Hepatocyte (in vitro differentiated cells): Measurements from ENCODE around the gene MRC1. TPM values are rescaled to one million over a fixed set of nuclear protein-coding genes. Genes with fewer than 3 reads are reported as not detected.
A peak's percentile ranks its signal among the peaks of the same experiment; 100 is the strongest.

Source experiments
- DNase-seq: peaks from one replicate; pipeline ENCODE4 v3.0.0-alpha.2; 2016; ENCODE audit warnings: low spot score
- H2AFZ ChIP-seq: fragments of 200-600 bp; sonication (generic); 2 replicates; pipeline ENCODE4 v1.6.0; 2016; ENCODE audit warnings: antibody characterized with exemption, mild to moderate bottlenecking
- H3K27ac ChIP-seq: fragments of 200-600 bp; sonication (generic); 2 replicates; pipeline ENCODE4 v1.5.1; 2016; ENCODE audit warnings: mild to moderate bottlenecking
- H3K27me3 ChIP-seq: fragments of 200-600 bp; sonication (generic); 2 replicates; pipeline ENCODE4 v1.6.1; 2016
- H3K36me3 ChIP-seq: fragments of 200-600 bp; sonication (generic); replicated peaks from 2 replicates; pipeline ENCODE4 v1.5.1; 2016; ENCODE audit warnings: low read depth; ENCODE audit not compliant: insufficient read depth
- H3K4me1 ChIP-seq: fragments of 200-600 bp; sonication (generic); 2 replicates; pipeline ENCODE4 v1.5.1; 2016; ENCODE audit warnings: mild to moderate bottlenecking, moderate library complexity; ENCODE audit not compliant: insufficient read depth
- H3K4me2 ChIP-seq: fragments of 200-600 bp; sonication (generic); 2 replicates; pipeline ENCODE4 v1.6.0; 2016
- H3K4me3 ChIP-seq: fragments of 200-600 bp; sonication (generic); 2 replicates; pipeline ENCODE4 v1.5.1; 2016; ENCODE audit warnings: mild to moderate bottlenecking
- H3K79me2 ChIP-seq: fragments of 200-600 bp; sonication (generic); 2 replicates; pipeline ENCODE4 v1.6.0; 2017; ENCODE audit warnings: mild to moderate bottlenecking
- H3K9me2 ChIP-seq: fragments of 200-600 bp; sonication (generic); replicated peaks from 2 replicates; pipeline ENCODE4 v1.6.0; 2017; ENCODE audit warnings: mild to moderate bottlenecking; ENCODE audit not compliant: insufficient read depth
- H3K9me3 ChIP-seq: fragments of 200-600 bp; sonication (generic); 2 replicates; pipeline ENCODE4 v1.5.1; 2016; ENCODE audit warnings: low read depth, mild to moderate bottlenecking
- H4K20me1 ChIP-seq: fragments of 200-600 bp; sonication (generic); 2 replicates; pipeline ENCODE4 v1.6.0; 2016; ENCODE audit warnings: mild to moderate bottlenecking; ENCODE audit not compliant: insufficient read depth, poor library complexity, severe bottlenecking
- CTCF ChIP-seq: fragments of 200-600 bp; sonication (generic); IDR thresholded peaks from 2 replicates; pipeline ENCODE4 v1.5.1; 2016; ENCODE audit warnings: antibody characterized with exemption, mild to moderate bottlenecking; ENCODE audit not compliant: poor library complexity
- EZH2 ChIP-seq: fragments of 200-600 bp; sonication (generic); IDR thresholded peaks from 2 replicates; pipeline ENCODE4 v1.6.1; 2016; ENCODE audit warnings: antibody characterized with exemption, mild to moderate bottlenecking, borderline replicate concordance
- EZH2phosphoT487 ChIP-seq: fragments of 200-600 bp; sonication (generic); IDR thresholded peaks from one replicate; pipeline ENCODE4 v1.6.1; 2018; ENCODE audit warnings: antibody characterized with exemption, mild to moderate bottlenecking, low read depth, moderate library complexity; ENCODE audit not compliant: unreplicated experiment, severe bottlenecking
- WGBS: methylation state at CpG from one replicate; pipeline ENCODE4 v1.1.6; 2016; ENCODE audit warnings: low lambda C conversion rate; ENCODE audit errors: missing lambda C conversion rate; 5-methylcytosine and 5-hydroxymethylcytosine counted together
- polyA plus RNA-seq: library from polyadenylated mRNA; unstranded; fragments of >200 nt; fragmentation: Nextera tagmentation; extraction: Ambion mirVana; gene quantifications from 2 replicates; pipeline ENCODE4 v1.2.1, GENCODE V29; 2016
- total RNA-seq: library from RNA; depleted of rRNA; stranded (reverse); fragments of >200 nt; gene quantifications from 2 replicates; pipeline ENCODE4 v1.2.3, GENCODE V29; 2014

MRC1 gene
- total and polyA plus RNA-seq, 2 experiments from 2014 or later: 0.30 to 2.4 TPM

- H3K27ac ChIP-seq: no peak overlapping the region
- no peak overlapping the region for H3K4me2 ChIP-seq
These were observed 23.7 kb upstream of the MRC1 start for GRCh38 chr10:17785276-17785930.

GRCh38 chr10:17787087-17787961 lies 21.8 kb upstream of the MRC1 start:
- no peaks in the 10 kb centered on the region for H3K9me3 ChIP-seq
- DNase-seq: peak; percentile 78
- no peak overlapping the region for H3K27ac ChIP-seq
- no peaks in the 10 kb centered on the region for H4K20me1 ChIP-seq
- H3K4me3 ChIP-seq: no peak overlapping the region
- no peak overlapping the region for H2AFZ ChIP-seq
- TF ChIP-seq EZH2 (no peak), CTCF (no peak), EZH2phosphoT487 (no peak)
- WGBS: 71% methylated on average over 13 of the region's 13 CpGs
- peaks cover 5% of the 10 kb centered on the region for H3K4me1 ChIP-seq
- no peaks in the 10 kb centered on the region for H3K9me2 ChIP-seq
- H3K4me2 ChIP-seq: no peak overlapping the region
- no peaks in the 10 kb centered on the region for H3K36me3 ChIP-seq
- no peaks in the 10 kb centered on the region for H3K79me2 ChIP-seq
- no peaks in the 10 kb centered on the region for H3K27me3 ChIP-seq

More at GRCh38 chr10:17785276-17785930, 23.7 kb upstream of the MRC1 start:
- no peak overlapping the region for H3K4me3 ChIP-seq
- H3K9me3 ChIP-seq: no peaks in the 10 kb centered on the region
- H3K9me2 ChIP-seq: no peaks in the 10 kb centered on the region
- DNase-seq: no peak
- peaks cover 4% of the 10 kb centered on the region for H3K4me1 ChIP-seq
- no peaks in the 10 kb centered on the region for H3K27me3 ChIP-seq
- TF ChIP-seq CTCF (no peak), EZH2phosphoT487 (no peak), EZH2 (no peak)
- H4K20me1 ChIP-seq: no peaks in the 10 kb centered on the region
- no peak overlapping the region for H2AFZ ChIP-seq
- WGBS: 96% methylated on average over 5 of the region's 5 CpGs
- H3K36me3 ChIP-seq: no peaks in the 10 kb centered on the region
- no peaks in the 10 kb centered on the region for H3K79me2 ChIP-seq

GRCh38 chr10:17788646-17789045 lies 20.5 kb upstream of the MRC1 start:
- Histone ChIP-seq H3K79me2 (no peaks in the 10 kb centered on the region), H3K36me3 (no peaks in the 10 kb centered on the region), H3K27ac (peak overlapping the region; percentile 20), H3K4me3 (no peak overlapping the region), H4K20me1 (no peaks in the 10 kb centered on the region), H3K9me3 (no peaks in the 10 kb centered on the region), H2AFZ (no peak overlapping the region), H3K4me1 (peaks cover 9% of the 10 kb centered on the region), H3K4me2 (no peak overlapping the region), H3K27me3 (no peaks in the 10 kb centered on the region), H3K9me2 (no peaks in the 10 kb centered on the region)
- DNase-seq: no peak
- no peak for TF ChIP-seq CTCF
- no peak for TF ChIP-seq EZH2phosphoT487
- TF ChIP-seq EZH2: no peak
- 89% methylated on average over 2 of the region's 2 CpGs for WGBS
